Calu3 (cell line): ENCODE data around the gene CSPG4. TPM values are rescaled to one million over a fixed set of nuclear protein-coding genes. Genes with fewer than 3 reads are reported as not detected.
"Not testable (repeated sequence)": the region's sequence is repeated elsewhere in the genome, so short reads cannot be mapped to it uniquely, and the experiment has no call there.

Experiments used
- BruUV-seq: library from RNA; stranded (reverse); fragments of 400-500 nt; replicated peaks from 2 replicates; lab custom pipeline; 2021; lab: Mats Ljungman, UMichigan
- CTCF ChIA-PET: fragments of 300-600 bp; sonication (Branson Sonifier 250); formaldehyde crosslinking; loops from one replicate; lab custom pipeline; 2022; ENCODE audit warnings: antibody characterized with exemption; lab: Charles Lee
- DNase-seq: peaks from one replicate; pipeline ENCODE4 v3.0.0; 2022
- H3K27ac Mint-ChIP-seq: one replicate; pipeline ENCODE4 v1.8.0; 2022; ENCODE audit warnings: mixed read lengths; ENCODE audit not compliant: unreplicated experiment
- H3K27me3 Mint-ChIP-seq: one replicate; pipeline ENCODE4 v1.8.0; 2022; ENCODE audit warnings: mixed read lengths; ENCODE audit not compliant: unreplicated experiment
- H3K36me3 Mint-ChIP-seq: one replicate; pipeline ENCODE4 v1.8.0; 2022; ENCODE audit warnings: mild to moderate bottlenecking, moderate library complexity, mixed read lengths; ENCODE audit not compliant: insufficient read depth, unreplicated experiment
- H3K4me1 Mint-ChIP-seq: one replicate; pipeline ENCODE4 v1.8.0; 2022; ENCODE audit warnings: mild to moderate bottlenecking, low read depth, mixed read lengths; ENCODE audit not compliant: unreplicated experiment
- H3K4me3 Mint-ChIP-seq: one replicate; pipeline ENCODE4 v1.8.0; 2022; ENCODE audit warnings: mild to moderate bottlenecking, low read depth, moderate library complexity, mixed read lengths; ENCODE audit not compliant: unreplicated experiment
- H3K9me3 Mint-ChIP-seq: one replicate; pipeline ENCODE4 v1.8.0; 2022; ENCODE audit warnings: low read depth, mixed read lengths; ENCODE audit not compliant: unreplicated experiment
- intact Hi-C: fragments of 100-400 bp; cut with micrococcal nuclease; formaldehyde crosslinking; loops from one replicate; pipeline ENCODE4 v1.10.0; 2022; ENCODE audit not compliant: unreplicated experiment
- total RNA-seq: library from RNA; stranded (reverse); gene quantifications from 2 replicates; pipeline ENCODE4 v1.2.3, GENCODE V29; 2022
- TF ChIP-seq, protein P1 (sequence below): fragments of 200-600 bp; IDR thresholded peaks from one replicate; pipeline ENCODE4 v1.8.0; 2022; ENCODE audit warnings: antibody characterized with exemption; ENCODE audit not compliant: unreplicated experiment

CSPG4 gene
- total RNA-seq, 1 experiment from 2014 or later, result not detected

DNA sequence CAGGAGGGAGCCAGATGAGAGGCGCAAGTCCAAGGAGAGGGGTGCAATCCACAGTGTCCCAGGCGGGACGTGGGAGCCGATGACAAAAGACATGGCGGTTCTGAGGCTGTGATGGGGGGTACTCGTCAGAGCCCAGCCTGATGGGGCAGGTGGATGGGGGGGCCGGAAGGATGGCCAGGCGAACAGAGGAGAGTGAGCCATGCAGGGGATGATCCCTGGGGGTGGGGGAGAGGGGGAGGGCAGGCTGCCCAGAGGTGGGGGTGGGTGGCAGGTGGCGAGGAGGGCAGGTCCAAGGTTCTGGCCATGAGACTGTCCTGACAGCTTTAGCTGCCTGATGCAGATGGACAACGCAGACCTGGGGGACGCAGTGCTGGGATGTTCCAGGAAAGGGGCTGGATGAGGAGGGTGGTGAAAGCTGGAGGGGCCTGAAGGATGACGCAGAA, 8.9 kb upstream of the CSPG4 start:
- TF ChIP-seq, protein P1, sequence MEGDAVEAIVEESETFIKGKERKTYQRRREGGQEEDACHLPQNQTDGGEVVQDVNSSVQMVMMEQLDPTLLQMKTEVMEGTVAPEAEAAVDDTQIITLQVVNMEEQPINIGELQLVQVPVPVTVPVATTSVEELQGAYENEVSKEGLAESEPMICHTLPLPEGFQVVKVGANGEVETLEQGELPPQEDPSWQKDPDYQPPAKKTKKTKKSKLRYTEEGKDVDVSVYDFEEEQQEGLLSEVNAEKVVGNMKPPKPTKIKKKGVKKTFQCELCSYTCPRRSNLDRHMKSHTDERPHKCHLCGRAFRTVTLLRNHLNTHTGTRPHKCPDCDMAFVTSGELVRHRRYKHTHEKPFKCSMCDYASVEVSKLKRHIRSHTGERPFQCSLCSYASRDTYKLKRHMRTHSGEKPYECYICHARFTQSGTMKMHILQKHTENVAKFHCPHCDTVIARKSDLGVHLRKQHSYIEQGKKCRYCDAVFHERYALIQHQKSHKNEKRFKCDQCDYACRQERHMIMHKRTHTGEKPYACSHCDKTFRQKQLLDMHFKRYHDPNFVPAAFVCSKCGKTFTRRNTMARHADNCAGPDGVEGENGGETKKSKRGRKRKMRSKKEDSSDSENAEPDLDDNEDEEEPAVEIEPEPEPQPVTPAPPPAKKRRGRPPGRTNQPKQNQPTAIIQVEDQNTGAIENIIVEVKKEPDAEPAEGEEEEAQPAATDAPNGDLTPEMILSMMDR, result no peak
- no peaks in the 10 kb centered on the region for H3K9me3 Mint-ChIP-seq
- CTCF ChIA-PET, result interaction anchor here (0.5 to 1.0 kb wide), 5 partner anchors 9 to 200 kb away, joined by 3 to 9 read pairs (median 4); partner anchors contain the start of gene CSPG4
- H3K36me3 Mint-ChIP-seq, result peaks cover 5% of the 10 kb centered on the region
- peaks cover 11% of the 10 kb centered on the region for H3K27me3 Mint-ChIP-seq
- intact Hi-C loops, result loop anchor here (2.0 kb wide), 1 partner anchor 35 kb away; no protein-coding TSS in a partner anchor
- H3K27ac Mint-ChIP-seq, result peak overlapping the region; percentile 67
- no peak for DNase-seq
- H3K4me3 Mint-ChIP-seq, result no peak overlapping the region
- H3K4me1 Mint-ChIP-seq, result peaks cover 24% of the 10 kb centered on the region
- no TSS peak for BruUV-seq

GRCh38 chr15:75720787-75721479, 8.3 kb upstream of the CSPG4 start:
- Mint-ChIP-seq H3K9me3 (no peaks in the 10 kb centered on the region), H3K27ac (peak overlapping the region; percentile 67), H3K4me3 (no peak overlapping the region), H3K4me1 (peaks cover 24% of the 10 kb centered on the region), H3K27me3 (peaks cover 7% of the 10 kb centered on the region), H3K36me3 (peaks cover 5% of the 10 kb centered on the region)
- no TSS peak for BruUV-seq
- TF ChIP-seq, protein P1, result peak; percentile 78
- CTCF ChIA-PET, result interaction anchor here (0.5 to 1.0 kb wide), 5 partner anchors 9 to 200 kb away, joined by 3 to 9 read pairs (median 4); partner anchors contain the start of gene CSPG4
- intact Hi-C loops, result loop anchor here (2.0 kb wide), 1 partner anchor 34 kb away; no protein-coding TSS in a partner anchor
- peak; percentile 93 for DNase-seq

- Mint-ChIP-seq H3K36me3 (peaks cover 5% of the 10 kb centered on the region), H3K4me3 (no peak overlapping the region), H3K4me1 (peaks cover 24% of the 10 kb centered on the region), H3K27ac (no peak overlapping the region), H3K9me3 (no peaks in the 10 kb centered on the region), H3K27me3 (peaks cover 7% of the 10 kb centered on the region)
- CTCF ChIA-PET, result no interaction called here
- intact Hi-C loops, result loop anchor here (2.0 kb wide), 1 partner anchor 33 kb away; no protein-coding TSS in a partner anchor
- DNase-seq, result no peak
- TF ChIP-seq, protein P1, result no peak
- BruUV-seq, result no TSS peak
Measured at GRCh38 chr15:75720297-75720696, 7.6 kb upstream of the CSPG4 start.

GRCh38 chr15:75718328-75718727, 5.7 kb upstream of the CSPG4 start:
- DNase-seq, result peak; percentile 47
- H3K27ac Mint-ChIP-seq, result peak overlapping the region; percentile 13
- TF ChIP-seq, protein P1, result no peak
- peaks cover 19% of the 10 kb centered on the region for H3K27me3 Mint-ChIP-seq
- peaks cover 24% of the 10 kb centered on the region for H3K4me1 Mint-ChIP-seq
- no peaks in the 10 kb centered on the region for H3K9me3 Mint-ChIP-seq
- intact Hi-C loops, result no loop called here
- no TSS peak for BruUV-seq
- no peaks in the 10 kb centered on the region for H3K36me3 Mint-ChIP-seq
- no peak overlapping the region for H3K4me3 Mint-ChIP-seq
- CTCF ChIA-PET, result no interaction called here

DNA sequence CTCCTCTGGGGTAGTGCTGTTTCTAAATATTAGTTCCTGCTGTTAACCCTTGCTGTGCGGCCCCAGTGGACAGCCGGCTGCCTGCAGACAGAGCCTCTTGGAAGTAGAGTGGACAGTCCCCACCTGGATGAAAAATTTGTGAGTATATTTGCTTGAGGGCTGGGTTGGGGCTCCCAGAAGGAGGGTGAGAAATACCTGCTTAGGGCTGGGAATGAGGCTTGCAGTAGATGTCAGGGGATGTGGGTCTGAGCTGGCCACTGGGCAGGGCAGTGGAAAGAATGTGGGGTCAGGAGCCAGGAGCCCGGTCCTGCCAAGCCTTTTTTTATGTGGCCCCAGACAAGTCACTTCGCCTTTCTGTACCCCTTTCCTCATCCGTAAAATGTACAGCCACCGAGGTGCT, 4.4 kb upstream of the CSPG4 start:
- BruUV-seq, intact Hi-C loops, H3K36me3 Mint-ChIP-seq, H3K4me3 Mint-ChIP-seq, CTCF ChIA-PET, DNase-seq, H3K9me3 Mint-ChIP-seq, H3K27ac Mint-ChIP-seq: not testable (repeated sequence)
- Mint-ChIP-seq H3K4me1 (peaks cover 24% of the 10 kb centered on the region), H3K27me3 (peaks cover 22% of the 10 kb centered on the region)

- DNase-seq, H3K4me3 Mint-ChIP-seq, CTCF ChIA-PET: not testable (repeated sequence)
Measured at GRCh38 chr15:75716249-75716950, 3.8 kb upstream of the CSPG4 start.

More at GRCh38 chr15:75716249-75716950, 3.8 kb upstream of the CSPG4 start:
- H3K36me3 Mint-ChIP-seq, BruUV-seq, H3K9me3 Mint-ChIP-seq, intact Hi-C loops, H3K27ac Mint-ChIP-seq: not testable (repeated sequence)
- peaks cover 22% of the 10 kb centered on the region for H3K4me1 Mint-ChIP-seq
- H3K27me3 Mint-ChIP-seq, result peaks cover 24% of the 10 kb centered on the region
